GM19025 (cell line): ENCODE data around the gene TRIM71.
A peak's percentile ranks its signal among the peaks of the same experiment; 100 is the strongest.
"Not testable (repeated sequence)": the region's sequence is repeated elsewhere in the genome, so short reads cannot be mapped to it uniquely, and the experiment has no call there.

Source experiments
- ATAC-seq: cut with Tn5 transposase; IDR thresholded peaks from one replicate; pipeline ENCODE4 v1.9.1; 2021; ENCODE audit warnings: mild to moderate bottlenecking, low read depth, moderate library complexity; ENCODE audit not compliant: unreplicated experiment

TRIM71 gene

GRCh38 chr3:32919920-32920319, 102.1 kb downstream of the TRIM71 start:
- ATAC-seq, result no peak

DNA sequence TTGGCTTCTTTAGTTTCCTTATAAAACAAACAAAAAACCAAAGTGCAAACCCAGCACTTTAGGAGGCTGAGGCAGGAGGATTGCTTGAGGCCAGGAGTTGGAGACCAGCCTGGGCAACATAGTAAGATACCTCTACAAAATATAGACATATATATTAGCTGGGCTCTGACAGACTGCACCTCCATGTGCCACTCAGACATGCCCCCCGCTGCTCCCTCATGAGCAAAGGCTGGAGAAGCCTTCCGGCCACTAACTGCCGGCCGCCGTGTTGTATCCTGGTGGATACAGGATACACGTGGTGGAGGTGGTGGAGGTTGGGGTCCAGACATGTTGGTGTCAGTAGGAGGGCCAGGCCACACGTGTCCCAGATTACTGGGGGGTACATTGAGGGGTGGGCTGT, 104.3 kb downstream of the TRIM71 start:
- ATAC-seq, result no peak

- no peak for ATAC-seq
These were observed 112.4 kb downstream of the TRIM71 start for GRCh38 chr3:32930161-32930560.

DNA sequence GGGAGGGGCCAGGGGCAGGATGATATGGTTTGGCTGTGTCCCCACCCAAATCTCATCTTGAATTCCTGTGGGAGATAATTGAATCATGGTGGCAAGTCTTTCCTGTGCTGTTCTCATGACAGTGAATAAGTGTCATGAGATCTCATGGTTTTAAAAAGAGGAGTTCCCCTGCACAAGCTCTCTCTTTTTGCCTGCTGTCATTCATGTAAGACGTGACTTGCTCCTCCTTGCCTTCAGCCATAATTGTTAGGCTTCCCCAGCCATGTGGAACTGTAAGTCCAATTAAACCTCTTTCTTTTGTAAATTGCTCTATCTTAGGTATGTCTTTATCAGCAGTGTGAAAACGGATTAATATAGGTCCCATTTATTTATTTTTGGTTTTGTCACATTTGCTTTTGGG, 113.5 kb downstream of the TRIM71 start:
- ATAC-seq, result not testable (repeated sequence)

DNA sequence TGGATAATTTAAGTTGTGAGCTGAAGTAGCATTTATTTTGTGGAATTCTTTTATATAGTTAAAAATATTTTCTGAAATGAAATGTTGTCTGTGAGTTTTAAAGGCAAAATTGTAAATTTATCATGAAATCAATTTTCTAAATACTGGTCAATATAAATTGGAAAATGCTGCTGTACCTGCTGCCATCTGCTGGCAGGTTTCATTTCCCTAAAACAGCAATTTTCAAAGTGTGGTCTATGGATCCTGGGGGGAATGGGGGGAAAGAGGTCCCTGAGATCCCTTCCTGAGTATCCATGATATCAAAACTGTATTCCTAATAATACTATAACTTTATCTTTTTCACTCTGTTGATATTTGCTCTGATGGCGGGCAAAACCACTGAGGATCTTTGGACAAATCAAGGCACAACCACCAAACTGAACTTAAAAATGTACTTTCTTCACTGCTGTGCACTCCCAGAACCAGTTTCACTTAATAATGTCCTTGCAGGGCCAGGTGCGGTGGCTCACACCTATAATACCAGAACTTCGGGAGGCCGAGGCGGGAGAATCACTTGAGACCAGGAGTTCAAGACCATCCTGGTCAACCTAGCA, 116.4 kb downstream of the TRIM71 start:
- ATAC-seq, result no peak

GRCh38 chr3:32937331-32937730, 119.5 kb downstream of the TRIM71 start:
- no peak for ATAC-seq

- not testable (repeated sequence) for ATAC-seq
These were observed 121.9 kb downstream of the TRIM71 start for GRCh38 chr3:32939531-32940284.

- ATAC-seq, result no peak
These were observed 122.9 kb downstream of the TRIM71 start for GRCh38 chr3:32940726-32941125.

DNA sequence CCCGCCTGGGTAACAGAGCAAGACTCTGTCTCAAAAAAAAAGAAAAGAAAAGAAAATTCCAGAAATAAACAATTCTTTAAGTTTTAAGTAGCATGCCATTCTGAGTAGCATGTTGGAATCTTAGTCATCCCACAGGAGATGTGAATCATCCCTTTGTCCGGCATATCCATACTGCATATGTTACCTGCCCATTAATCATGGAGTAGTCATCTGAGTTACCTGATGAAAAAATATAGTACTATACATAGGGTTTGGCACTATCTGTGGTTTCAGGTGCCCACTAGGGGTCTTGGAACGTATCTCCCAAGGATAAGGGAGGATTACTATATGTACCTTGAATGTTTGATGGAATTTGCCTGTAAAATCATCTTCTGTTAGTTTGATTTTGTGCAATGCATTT, 127.3 kb downstream of the TRIM71 start:
- ATAC-seq, result no peak

- ATAC-seq, result not testable (repeated sequence)
These were observed 127.8 kb downstream of the TRIM71 start for GRCh38 chr3:32945598-32945997.

GRCh38 chr3:32946973-32947788, 129.4 kb downstream of the TRIM71 start:
- ATAC-seq, result peak; percentile 20
